Measurements from ENCODE around the gene CNGA4.

CNGA4 gene

GRCh38 chr11:6283453-6284023, 44.6 kb downstream of the CNGA4 start:
- no peak for TF ChIP-seq CTCF (IDR thresholded peaks at IDR 0.05; ENCODE audit: insufficient read depth, missing control alignments)
- FAIRE-seq (no peak), DNase-seq (ENCODE audit: insufficient read length, low spot score) (no peak)

GRCh38 chr11:6284250-6284649, 45.4 kb downstream of the CNGA4 start:
- no peak for FAIRE-seq
- no peak for DNase-seq (ENCODE audit: insufficient read length, low spot score)
- TF ChIP-seq CTCF (IDR thresholded peaks at IDR 0.05; ENCODE audit: insufficient read depth, missing control alignments) = no peak

GRCh38 chr11:6285019-6285418, 46.1 kb downstream of the CNGA4 start:
- FAIRE-seq = no peak
- DNase-seq (ENCODE audit: insufficient read length, low spot score) = no peak
- TF ChIP-seq CTCF (IDR thresholded peaks at IDR 0.05; ENCODE audit: insufficient read depth, missing control alignments) = no peak
